Putamen (tissue), 1 donor: ENCODE results near the gene CCL4.
"Not testable (repeated sequence)": the region's sequence is repeated elsewhere in the genome, so short reads cannot be mapped to it uniquely, and the experiment has no call there.

Experiments used
- DNase-seq: peaks from one replicate; pipeline ENCODE4 v3.0.0-alpha.2; 2016; ENCODE audit warnings: low spot score

CCL4 gene

DNA sequence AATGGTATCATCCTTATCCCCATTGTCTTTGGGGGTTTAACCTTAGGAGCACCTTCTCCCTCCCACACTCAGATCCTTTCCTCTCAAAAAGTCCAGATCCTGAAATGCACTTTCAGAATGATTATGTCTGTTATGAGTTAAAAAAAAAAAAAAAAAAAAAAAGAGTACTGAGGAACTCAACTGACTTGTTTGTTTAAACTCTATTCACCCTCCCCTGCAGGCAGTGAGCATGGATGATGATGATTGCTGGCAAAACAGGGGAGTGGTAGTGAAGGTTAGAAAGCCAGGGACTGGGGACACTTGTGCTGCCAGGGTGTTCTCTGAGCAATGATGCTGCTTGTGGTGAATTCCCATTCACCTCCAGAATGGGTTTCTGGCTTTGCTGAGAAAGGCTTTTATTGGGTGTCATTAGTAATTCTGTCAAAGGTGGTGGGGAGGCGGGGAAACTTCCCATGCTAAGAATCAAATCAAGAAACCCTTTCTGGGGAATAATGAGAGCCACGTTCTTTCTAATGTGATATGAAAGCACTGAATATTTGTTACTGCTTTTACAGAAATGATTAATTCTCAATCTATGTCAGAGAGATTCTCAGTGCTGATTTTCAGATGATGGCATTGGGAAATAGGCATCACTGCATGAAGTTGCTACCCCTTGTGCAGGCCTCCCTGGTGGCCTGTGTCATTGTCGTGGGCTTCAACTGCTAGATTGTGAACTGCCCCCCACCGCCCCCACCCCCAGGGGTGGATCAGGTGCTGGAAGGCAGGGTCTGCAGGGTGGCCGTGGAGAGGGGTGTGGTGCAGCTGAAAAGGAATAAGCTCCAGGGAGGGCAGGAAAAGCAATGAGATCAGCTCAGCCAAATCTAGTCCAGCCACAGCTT lies 14.1 kb downstream of the CCL4 start:
- no peak for DNase-seq

DNA sequence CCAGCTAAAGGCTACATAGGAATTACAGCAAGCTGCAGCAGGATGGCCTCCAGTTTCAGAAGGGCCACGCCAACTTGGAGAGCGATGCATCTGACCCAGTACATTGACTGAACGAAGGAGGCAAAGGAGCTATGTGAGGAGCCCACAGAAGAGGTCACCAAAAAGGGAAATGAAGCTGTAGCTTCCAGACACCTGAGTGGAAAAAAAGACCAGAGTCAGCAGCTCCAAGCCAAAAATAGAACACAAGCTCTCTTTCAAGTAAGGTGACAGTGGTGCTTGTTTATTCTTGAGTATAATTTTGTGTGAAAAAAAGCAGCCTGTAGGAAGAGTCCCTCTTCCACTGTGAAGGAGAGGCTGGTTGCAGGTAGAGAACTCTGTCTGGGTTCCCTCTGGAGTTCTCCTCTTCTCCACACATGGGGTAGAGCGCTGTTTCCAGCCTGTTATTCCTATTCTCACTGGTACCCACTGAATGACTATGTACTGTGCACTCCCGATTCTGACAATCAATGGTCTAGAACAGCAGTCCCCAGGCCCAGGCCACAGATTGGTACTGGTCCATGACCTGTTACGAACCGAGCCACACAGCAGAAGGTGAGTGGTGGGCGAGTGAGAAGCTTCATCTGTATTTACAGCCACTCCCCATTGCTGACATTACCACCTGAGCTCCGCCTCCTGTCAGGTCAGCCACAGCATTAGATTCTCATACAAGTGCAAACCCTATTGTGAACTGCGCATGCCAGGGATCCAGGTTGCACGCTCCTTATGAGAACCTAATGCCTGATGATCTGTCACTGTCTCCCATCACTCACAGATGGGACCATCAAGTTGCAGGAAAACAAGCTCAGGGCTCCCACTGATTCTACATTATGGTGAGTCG lies 15.1 kb downstream of the CCL4 start:
- no peak for DNase-seq

DNA sequence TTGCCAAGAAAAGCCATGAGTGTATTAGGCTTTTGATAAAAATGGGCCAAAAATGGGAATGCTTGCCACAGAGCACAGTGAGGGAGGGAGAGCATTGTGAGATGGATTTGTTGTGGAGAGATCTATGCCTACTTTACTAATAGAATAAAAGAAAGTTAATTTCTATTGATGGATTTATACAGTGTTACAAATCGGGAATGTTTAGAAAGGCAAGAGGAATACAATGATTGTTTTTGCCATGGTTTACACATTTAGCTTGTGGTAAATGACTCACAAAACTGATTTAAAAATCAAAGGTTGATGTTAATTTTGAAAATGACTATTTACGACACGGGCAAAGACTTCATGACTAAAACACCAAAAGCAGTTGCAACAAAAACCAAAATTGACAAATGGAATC lies 16.6 kb downstream of the CCL4 start:
- no peak for DNase-seq

DNA sequence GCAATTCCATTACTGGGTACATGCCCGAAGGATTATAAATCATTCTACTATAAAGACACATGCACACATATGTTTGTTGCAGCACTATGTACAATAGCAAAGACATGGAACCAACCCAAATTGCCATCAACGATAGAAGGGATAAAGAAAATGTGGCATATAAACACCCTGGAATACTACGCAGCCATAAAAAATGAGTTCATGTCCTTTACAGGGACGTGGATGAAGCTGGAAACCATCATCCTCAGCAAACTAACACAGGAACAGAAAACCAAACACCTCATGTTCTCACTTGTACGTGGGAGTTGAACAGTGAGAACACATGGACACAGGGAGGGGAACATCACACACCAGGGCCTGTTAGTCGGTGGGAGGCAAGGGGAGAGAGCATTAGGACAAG lies 17.5 kb downstream of the CCL4 start:
- DNase-seq = not testable (repeated sequence)

DNA sequence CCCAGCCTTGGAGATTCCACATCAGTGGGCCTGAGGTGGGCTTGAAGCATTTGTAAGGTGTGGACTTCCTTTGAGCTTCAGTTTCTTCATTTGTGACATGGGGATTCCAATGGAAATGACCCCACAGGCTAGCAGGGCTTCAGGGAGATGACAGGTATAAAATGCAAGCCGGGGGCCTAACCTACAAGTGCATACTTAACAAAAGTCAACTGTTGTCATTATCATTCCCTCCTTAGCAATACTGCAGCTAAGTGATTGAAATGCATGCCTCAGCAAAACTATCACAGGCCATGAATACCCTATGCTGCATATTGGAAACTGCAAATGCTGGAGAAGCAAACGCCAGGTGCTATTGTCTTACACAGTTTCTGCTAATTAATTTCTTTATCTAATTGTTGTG lies 19.8 kb downstream of the CCL4 start:
- no peak for DNase-seq

DNA sequence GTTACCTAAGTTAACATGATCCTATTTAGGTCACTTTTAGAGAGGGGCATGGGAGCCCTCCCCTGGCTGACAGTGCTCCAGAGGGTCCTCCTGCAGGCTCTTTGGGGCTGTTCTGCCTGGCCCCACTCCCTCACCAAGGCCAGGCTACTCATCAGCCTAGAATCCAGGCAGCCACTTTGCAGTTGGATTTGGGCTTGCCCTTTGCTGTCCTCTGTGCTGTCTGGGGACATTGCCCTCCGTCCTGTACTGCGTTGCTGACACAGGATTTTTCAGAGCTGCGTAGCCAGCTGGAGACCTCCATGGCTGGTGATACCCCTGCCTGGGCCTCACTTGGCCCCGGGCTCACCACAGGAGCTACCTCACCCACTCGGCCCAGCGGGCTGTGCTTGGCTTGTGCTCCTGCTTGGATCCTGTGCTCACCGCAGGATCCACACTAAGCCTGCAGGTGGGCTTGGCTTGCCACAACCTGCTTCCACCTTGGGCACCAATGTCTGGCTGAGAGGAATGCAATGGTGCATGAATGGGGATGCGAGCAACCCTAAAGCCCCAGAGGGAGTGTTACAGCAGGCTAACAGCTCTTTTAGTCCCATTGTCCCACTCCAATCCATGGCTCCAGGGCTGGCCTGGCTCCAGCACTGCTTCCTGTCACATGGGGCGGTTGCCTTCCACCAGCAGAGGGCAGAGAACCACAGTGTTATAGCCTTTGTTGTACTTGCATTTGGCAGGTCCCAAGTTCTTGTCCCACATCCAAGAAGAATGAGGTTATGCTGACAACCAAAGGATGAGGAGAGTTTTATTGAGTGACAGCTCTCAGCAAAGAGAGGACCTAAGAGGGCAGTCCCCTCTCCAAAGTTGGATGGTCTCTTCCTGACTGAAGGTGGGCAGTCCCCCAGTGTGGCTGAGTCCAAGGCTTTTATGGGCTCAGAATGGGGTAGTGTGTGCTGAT lies 21.5 kb downstream of the CCL4 start:
- no peak for DNase-seq

DNA sequence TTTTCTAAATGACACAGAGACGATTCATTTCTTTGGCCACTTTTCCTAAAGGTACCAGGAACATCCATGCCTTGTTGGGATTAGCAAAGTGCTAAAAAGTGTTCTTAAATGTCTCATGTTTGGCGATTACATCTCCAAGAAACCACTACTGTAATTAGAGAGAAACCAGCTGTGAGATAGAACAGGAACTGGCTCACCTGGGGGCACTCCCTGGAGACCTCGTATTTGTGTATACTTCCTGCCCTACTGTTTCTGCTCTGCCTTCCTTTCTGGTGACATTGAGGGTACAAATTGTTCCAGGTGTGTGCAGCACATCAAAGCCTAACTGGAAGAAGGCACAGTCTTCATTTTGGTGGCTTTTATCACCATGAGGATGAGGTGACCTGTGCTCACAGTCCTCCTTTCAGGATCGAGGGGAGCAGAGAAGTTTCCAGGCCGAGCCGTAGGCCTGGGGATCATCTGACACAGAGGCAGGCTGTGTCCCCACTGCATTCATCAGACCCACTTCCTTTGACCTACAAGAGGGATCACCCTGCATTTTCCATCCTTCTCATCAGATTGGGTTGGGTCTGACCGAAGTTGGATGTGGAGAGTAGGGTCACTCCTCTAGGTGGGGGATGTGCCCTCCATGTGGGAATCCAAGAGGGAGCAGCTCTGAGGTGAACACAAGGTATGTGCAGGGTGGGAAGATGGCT lies 23.7 kb downstream of the CCL4 start:
- no peak for DNase-seq

DNA sequence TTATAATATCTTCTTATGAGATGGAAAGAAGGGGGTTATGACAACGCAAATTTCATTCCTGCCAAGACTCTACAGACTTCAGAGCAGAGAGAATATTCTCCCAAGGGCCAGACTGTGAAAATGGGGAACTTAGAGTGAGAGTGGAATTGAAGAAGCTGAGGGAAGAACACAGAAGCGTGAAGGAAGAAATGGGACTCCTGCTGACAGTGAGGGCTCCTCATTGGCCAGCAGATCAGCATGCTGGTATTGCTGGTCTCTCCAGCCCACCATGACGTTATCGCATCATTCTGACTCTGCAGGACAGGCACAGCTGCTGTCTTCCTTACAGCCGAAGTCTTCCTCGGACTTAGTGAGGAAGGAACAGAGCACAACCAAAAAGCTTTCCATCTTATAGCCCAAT lies 24.3 kb downstream of the CCL4 start:
- DNase-seq = no peak

DNA sequence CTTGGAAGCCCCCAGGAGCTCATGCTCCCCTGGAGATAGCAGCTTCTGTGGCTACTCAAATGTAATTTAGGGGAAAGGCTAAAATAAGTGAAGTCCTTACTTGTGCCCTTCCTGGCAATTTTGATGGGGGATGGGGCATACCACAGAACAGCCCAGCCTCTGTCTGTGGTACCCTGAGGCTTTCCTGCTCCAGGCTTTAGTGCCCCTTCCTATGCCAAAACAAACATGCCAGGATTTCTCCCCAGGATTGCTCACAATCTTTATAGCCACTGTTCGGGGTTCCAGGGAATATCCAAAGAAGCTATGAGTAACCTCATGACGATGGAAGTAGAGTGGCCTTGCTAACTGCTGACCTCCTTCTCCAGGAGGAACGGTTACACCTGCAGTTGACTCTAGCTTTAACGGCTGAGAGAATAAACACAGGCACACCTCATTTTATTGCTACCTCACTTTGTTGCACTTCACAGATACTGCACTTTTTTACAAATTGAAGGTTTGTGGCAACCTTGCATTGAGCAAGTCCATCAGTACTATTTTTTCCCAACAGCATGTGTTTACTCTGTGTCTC lies 24.9 kb downstream of the CCL4 start:
- no peak for DNase-seq

DNA sequence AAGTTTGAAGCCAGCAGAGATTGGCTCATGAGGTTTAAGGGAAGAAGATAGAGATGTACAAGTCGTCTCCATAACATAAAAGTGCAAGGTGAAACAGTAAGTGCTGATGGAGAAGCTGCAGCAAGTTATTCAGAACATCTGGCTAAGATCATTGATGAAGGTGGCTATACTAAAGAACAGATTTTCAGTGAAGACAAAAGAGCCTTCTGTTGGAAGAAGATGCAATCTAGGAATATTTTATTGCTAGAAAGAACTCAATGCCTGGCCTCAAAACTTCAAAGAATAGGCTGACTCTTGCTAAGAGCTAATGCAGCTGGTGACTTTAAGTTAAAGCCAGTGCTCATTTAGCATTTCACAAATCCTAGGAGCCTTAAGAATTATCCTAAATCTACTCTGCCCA lies 26.0 kb downstream of the CCL4 start:
- DNase-seq = no peak

DNA sequence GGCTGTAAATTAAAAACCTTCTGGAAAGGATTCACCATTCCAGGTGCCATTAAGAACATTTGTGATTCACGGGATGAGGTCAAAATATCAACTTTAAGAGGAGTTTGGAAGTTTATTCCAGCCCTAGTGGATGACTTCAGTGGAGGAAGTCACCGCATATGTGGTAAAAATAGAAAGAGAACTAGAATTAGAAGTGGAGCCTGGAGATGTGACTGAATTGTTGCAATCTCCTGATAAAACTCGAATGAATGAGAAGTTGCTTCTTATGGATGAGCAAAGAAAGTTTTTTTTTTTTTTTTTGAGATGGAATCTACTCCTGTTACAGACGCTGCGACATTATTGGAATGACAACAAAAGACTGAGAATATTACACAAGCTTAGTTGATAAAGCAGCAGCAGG lies 26.7 kb downstream of the CCL4 start:
- DNase-seq = no peak

DNA sequence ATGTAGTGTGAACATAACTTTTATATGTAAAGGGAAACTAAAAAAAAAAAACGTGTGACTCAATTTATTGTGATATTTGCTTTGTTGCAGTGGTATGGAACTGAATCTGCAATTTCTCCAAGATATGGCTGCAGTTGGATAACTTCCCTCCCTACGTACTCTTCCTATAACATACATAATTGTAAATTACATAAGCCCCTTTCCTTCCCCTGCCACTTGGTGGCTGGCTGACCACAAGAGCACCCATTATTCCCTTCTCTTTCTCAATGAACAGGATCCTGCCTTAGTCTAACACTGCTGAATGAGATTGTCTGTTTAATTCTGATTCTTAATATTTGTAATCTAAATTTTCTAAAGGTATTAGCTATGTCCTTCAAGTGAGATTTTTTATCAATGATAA lies 27.8 kb downstream of the CCL4 start:
- DNase-seq = no peak

DNA sequence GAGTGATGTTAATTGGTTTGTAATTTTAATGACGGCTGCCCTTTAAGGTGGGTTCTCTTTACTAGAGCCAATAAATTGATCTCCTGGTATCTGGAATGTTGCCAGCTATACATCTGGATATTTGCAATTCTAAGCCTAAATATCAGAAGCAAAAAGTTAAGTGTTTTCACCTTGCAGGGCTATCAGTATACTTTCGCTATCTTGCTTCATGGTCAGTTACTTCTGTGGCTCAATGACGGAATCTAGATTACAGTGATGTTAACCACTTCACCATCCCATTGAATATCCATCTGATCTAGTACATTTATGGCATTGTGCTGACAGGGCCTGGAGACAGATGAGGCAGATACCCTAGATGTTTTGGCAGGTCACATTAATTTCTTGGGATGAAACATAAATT lies 28.3 kb downstream of the CCL4 start:
- DNase-seq = no peak

DNA sequence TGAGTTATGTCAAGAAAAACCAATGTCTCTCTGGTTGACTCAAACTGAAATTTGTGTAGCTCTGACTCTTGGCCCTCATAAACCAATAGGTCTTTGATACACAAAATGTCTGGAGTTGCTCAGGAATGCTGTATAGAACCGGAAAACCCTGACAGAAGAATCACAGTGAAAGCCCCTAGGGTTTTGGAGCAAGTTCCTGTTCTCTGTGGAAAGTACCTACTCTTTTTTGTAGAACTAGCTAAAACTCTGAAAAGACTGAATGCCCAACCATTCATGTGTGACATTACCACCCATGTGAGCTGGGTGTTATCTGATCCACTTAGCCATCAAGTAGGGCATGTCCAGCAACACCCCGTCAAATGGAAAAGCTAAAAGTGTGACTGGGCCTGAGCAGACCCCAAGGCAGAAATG lies 28.8 kb downstream of the CCL4 start:
- DNase-seq = no peak

DNA sequence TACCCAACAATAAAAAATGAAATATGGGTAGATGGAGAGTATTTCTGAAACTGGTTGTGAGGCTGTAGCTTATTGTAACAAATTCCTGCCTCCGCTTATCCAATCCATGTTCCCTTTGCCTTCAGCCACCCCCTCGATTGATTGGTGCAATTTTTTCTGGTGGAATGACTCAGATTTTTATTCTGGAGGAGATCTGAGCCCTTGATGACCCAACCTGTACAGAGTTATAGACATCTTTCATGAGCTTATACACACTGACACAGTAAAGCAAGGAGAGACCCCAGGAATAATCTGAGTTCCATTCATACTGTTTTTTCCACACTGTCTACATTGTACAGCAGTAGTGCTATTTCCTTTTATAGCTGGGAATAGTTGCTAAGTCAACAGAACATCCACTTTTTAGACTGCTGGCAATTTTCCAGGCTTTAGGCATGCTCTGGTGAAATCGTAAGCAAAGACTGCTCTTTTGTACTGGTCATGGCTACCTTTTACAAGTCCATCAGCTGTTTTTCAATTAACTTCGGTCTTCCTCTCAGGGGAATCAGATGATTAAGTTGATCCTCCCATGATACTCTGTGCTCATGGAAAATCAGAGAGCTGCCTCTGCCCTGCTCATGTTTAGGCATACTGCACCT lies 30.1 kb downstream of the CCL4 start:
- no peak for DNase-seq

DNA sequence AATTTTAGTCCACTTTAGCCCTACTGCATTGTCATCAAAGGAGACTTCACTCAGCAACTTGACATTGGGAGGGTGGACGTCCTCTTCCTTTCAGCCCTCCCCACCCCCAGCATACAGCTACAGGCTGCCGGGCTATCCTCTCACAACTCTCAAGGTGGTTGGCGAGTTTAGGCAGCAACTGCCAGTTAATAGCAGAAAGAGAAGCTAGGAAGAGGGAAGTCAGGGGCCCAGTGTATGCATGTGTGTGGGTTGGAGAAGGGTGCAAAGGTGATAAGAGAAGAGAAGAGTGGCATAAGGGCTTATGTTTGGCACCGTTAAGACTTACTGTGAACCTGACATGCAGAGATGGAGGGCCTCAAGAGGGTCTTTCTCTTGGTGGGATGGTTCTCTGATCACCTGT lies 31.8 kb downstream of the CCL4 start:
- DNase-seq = no peak

DNA sequence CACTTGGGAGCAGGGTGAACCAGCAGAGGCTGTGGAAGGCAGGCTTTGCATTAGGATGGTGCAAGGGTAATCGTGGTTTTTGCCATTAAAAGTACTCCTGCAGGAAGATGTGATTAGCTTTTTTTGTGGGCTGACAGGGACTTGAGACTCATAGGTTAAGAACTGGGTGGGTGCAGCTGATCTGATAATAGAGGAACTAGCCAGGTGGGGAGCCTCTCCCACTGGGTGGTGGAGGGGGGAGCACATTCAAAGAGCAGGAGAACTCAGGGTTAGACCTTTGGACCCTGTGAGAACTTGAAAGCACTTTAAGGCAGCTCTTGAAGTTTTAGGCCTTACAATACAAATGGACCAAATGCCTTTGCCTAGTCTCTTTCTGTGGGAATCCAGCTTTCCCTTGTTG lies 32.4 kb downstream of the CCL4 start:
- no peak for DNase-seq

DNA sequence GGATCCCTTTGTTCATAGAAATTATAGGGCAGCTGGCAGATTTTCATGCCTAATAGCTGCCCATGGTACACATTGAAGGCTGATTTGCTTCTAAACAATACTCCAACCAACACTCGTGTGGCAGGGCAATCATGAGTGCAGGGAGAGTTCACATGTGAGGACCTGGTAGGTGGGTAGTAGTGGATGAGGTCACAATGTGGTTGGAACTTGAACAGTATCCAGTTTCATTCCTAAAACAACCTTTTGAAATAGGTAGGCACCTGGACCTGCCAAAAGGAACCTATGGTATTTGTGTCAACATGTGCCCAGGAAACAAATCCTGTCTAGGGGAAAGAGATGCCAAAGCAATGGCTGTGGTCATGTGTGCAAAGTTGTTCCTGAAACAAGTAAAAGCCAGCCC lies 32.8 kb downstream of the CCL4 start:
- DNase-seq = no peak

DNA sequence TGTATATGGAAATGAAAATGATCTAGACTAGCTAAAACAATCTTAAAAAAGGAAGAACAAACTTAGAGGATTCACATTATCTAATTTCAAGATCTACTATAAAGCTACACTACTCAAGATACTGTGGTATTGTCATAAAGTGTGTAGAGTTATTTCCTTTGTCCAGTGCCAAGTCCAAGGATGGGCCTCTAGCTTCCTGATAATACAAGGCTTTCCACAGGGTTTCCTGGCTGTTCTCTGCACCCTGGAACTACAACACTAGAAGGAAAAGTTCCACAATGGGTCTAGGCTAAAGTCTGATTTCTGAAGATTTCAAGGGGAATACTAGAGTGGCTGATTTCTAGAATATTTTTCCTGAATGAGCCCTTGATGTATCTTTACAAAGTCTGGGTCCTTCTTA lies 38.6 kb downstream of the CCL4 start:
- DNase-seq = no peak

DNA sequence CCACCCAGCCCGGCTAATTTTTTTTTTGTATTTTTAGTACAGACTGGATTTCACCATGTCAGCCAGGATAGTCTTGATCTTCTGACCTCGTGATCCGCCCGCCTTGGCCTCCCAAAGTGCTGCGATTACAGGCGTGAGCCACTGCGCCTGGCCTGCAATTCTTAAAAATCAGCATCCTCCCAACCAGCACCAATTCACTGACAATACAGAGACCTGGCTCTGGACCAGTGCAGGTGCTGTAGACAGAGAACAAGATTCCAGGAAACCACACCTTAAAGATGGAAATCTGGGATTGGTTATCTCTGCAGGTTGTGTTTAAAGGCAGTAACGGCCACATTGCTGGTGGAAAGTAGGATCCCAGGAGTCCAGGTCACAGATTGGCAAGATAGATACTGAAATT lies 39.2 kb downstream of the CCL4 start:
- DNase-seq = no peak

DNA sequence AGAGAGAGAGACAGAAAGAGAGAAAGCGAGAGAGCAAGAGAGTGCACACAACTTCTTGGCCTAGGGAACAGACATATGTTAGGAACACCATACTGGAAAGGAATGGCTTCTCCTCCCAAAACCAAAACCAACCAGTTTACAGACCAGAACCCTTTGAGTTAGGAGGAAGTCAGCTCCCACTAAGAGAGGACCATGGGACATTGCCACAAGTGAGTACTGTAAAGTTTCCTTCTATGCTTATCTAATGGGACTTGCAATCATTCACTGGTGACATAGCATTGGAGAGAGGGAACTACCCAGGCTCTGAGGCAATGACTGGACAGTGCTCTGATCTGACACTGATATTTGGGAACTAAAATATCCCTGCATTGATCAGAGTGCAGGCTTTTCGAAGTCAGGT lies 40.4 kb downstream of the CCL4 start:
- no peak for DNase-seq
